Keratinocyte (primary cell): ENCODE measurements around the gene DTD2.

Experiments used
- CTCF ChIP-seq, 3 experiments: IDR thresholded peaks in 1 of 3; conservative IDR thresholded peaks in 1 of 3; optimal IDR thresholded peaks in 1 of 3; 2 replicates in 2 of 3; 3 replicates in 1 of 3; pipeline versions ENCODE3 to v1.5.1; 2011; ENCODE audit warnings: low read length in 3 of 3, mild to moderate bottlenecking in 3 of 3, moderate library complexity in 2 of 3, control low read depth in 1 of 3, inconsistent platforms in 1 of 3; ENCODE audit not compliant: insufficient read depth in 2 of 3; ENCODE audit errors: extremely low read depth in 1 of 3
- EZH2 ChIP-seq: IDR thresholded peaks from one replicate; pipeline ENCODE4 v1.6.1; 2012; ENCODE audit warnings: inconsistent platforms, mild to moderate bottlenecking, low read length, moderate library complexity

- TF ChIP-seq CTCF (optimal IDR thresholded peaks at IDR 0.05 in 1 of 3, IDR thresholded peaks at IDR 0.05 in 1 of 3, conservative IDR thresholded peaks at IDR 0.05 in 1 of 3; ENCODE audit: extremely low read depth in 1 of 3, insufficient read depth in 2 of 3, low read length in 3 of 3), result no peak
- no peak for TF ChIP-seq EZH2
Observed at GRCh38 chr14:31429791-31430190, 27.5 kb downstream of the DTD2 start.
